ENCODE results near the gene CLEC2L.

Gene CLEC2L

DNA sequence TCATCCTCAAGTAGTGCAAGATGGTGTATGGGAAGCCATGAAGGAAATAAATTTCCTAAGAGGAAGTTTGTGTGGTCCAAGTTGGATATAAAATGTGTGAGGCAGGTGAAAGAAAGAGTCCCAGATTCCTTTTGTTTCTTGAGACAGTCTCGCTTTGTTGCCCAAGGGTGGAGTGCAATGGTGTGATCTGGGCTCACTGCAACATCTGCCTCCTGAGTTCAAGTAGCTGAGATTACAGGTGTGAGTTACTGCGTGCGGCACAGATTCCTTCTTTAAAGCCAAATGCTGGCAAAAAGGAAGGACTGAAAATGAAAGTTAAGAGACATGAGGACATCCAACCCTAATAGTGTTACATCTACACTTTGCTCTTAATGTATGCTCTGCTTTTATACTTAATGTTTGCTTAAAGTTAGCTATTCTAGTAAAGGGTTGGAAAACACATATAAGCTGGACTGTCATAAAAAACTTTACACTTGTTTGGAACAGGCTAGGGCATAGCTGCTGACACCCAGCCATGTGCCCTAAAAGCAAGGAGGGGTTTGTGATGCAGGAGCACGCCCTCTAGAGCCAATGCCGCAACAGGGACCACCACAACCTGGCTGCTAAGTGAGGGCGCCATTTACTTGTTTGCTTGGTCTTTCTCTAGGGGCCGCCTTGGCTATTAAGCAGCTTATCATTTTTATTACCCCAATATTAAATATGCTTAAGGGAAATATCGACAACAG, 34.5 kb downstream of the CLEC2L start:
- DNase-seq = no peak

DNA sequence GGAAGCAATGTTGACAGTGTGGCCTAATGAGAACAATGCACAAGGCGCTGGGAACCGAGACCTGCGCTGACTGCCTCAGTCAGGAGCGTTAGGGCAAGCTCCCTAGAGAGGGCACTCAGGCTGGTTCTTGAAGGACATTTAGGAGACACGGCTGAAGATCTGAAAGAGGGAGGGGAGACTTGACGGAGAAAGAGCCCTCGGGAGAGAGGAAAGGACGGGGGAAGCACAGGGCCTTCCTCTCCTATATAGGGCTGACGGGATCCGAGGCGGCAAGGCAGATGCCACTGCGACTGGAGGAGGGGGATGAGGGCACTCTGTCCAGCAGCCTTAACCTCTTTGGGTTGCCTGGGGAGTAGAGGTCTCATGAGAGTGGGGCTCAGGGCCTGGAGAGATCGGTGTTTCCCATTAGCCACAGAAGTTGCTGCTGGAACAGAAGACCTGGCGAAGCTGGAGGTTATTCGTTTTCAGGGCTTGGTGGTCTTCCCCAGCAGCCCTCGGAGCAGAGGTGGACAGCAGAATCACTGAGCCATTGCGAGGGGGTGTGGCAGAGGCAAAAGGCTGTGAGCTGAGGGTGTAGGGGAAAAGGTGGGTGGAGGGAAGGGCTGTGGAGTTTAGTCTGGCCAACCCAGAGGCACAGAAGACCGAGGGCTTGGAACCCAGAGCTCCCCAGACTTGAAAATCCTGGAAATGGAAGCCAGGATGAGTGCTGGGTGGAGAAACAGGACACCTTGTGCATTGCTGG, 36.0 kb downstream of the CLEC2L start:
- DNase-seq = no peak

DNA sequence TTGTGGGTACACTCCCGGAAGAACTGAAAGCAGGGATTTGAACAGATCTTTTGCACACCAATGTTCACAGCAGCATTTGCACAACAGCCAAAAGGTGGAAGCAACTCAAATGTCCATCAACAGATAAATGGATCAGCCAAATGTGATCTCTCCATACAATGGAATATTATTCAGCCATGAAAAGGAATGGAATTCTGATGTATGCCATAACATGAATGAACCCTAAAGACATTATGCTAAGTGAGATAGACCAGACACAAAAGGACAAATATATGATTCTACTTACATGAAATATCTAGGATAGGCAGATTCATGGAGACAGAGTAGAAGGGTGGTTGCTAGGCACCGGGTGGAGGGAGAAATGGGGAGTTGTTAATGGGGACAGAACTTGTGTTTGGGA, 36.7 kb downstream of the CLEC2L start:
- no peak for DNase-seq

- no peak for DNase-seq
Observed at GRCh38 chr7:139560678-139561077, 37.2 kb downstream of the CLEC2L start.

- no peak for DNase-seq
Observed at GRCh38 chr7:139562491-139562890, 39.0 kb downstream of the CLEC2L start.

DNA sequence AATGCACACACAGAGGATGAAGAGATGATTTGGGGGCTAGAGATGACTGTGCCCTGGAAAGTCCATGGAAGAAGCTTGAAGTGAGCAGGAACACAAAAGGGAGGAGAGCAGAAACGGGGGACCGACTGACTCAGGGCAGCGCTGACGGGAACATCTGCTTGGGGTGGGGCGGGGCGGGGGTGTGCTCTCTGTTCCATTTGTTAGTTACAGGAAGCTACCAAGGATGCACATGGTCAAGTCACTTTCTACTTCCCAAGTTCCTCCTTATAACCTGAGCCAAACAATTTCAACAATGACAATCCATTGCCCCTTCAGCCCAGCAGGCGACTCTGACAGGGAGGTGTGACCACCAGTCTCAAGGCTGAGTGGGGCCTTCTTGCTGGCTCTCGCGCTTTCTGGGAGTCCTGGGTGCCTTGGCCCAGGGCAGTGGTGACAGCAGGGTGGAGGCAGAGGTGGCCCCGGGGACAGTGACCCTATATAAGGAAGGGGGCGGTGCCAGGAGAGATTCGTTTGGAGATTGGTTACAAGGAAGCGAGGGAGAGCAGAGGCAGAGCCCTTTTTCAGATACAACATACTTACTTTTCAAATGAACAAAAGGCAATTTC, 39.6 kb downstream of the CLEC2L start:
- no peak for DNase-seq

- no peak for DNase-seq
Observed at GRCh38 chr7:139563856-139564255, 40.4 kb downstream of the CLEC2L start.

DNA sequence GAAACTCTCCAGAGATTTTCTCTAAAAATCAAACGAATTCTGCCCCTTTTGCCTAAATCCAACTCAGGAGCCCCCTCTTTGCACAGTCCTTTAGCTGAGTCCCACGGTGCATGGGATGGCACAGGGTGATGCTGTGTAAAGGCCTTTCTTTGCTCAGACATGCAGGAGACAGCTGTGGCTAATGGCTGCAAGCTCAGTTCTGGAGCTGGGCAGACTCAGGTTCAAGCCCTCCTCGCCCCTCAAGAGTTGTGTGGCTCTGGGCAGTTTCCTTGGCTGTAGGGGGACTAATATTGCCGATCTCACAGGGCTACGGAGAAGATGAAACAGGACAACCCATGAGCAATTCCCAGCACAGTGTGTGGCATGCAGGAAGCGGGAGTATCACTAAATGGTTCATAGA, 42.6 kb downstream of the CLEC2L start:
- no peak for DNase-seq

DNA sequence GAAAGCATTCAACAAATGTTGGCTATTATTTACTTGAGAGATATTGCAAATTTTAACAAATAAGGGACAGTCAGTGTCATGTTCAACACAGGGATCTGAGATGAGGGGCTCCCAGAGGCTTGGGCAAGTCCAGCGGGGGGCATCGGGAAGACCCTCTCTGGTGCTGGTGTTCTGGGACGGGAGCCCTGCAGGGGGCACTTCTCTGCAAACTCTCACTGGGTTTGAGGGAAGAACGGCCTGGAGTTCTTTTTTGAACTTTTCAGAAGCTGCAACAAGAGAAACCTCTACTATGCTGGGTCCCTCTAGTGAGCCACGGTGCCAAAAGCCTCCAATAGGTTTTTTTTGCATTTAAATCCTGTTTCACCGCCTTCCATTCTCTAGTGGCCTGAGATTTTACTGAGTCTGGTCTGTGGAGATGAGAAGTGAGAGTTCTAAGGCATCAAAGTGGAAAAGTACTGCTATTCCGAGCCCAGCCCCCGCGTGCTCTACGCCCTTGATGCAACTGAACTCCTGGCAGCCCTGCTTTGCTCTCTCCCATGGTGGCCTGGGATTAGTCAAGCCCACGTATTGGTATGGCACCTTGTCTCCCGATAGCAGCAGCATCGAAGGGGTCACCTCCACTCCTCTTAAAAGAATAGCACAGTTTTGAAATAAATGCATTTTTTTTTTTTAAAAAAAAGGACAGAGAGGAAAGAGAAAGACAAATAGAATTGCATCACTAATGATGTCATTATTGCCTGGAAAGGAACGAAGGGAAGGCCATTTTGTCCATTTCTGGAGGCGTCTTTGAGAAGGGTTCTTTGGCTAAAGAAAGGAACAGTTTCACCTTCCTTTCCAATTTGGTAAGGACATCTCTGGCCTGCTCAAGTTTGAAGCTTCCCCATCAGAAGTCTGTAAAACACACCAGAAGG, 43.5 kb downstream of the CLEC2L start:
- DNase-seq = no peak

DNA sequence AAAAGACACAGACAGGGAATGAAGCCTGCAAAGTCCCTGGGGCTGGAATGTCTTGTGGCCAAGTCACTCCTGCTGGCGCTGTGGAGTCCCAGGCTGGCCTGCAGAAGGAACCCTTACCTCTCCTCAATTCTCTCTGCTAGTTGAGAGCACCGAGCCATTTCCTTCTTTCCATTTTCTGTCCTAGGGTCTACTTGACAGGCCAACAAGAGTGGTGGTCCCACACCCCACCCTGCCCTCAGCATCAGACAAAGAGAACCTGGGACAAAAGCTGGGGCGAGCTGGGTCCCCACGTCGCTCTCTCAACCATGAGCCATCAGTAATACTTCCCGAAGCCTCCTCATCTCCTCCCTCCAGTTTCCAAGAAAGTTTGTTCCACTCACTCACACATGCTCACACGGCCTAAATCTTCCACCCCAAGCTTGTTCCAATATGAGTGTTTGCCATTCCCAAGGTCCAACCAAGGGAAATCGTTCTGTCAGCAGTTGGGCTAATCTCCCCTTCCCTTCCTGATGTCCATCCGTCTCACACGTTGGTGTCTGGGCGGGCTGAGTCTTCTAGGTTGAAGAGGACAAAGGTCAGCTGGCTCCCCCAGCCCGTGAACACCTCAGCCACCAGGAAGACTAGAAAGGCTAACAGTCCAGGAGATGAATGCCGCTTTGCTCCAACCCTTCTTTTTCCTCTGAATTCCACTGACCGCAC, 44.3 kb downstream of the CLEC2L start:
- no peak for DNase-seq

DNA sequence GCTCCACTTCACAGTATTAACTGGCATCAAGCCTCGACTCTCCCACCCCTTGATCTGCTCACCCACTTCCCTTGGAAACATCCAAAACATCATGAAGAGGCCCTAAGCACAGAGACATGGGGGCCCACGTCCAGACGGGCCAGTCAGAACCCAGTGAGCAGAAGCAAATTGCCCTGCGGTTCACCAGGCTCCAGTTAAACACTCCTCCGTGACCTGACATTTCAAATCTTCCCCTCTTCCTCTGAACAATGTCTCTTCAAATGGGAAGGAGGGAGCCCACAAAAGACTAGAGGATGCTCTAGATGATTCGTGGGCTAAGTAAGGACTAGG, 44.8 kb downstream of the CLEC2L start:
- DNase-seq = no peak

DNA sequence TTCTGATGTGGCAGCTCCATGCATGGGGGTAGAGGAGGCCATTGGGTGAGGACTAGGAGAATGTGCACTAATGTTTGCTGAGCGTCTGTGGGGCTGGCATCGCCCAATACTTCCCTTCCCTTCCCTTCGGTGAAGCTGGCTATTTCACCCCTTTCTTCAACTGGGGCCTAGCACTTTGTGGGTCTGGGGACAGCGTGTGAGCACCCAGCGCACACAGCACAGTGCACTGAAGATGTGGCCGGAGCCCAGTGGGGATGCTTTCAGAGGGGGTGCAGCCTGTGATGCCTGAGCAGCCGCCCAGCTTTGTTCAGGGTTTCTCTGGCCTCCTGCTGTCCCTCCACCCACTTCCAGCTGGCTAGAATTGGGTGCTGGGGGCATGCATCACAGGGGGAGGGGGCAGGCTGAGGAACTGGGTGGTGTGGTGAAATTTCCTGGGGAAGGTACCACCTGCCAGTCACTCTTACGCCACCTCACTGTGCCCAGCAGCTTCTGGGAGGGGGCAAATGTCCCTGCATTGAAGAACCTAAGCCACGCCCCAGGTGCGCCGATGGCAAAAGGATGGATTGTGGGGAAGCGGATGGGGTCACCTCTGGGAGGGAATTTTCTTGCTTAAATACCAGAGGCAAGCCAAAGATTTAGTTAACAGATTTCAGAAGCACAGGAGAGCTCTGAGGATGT, 45.5 kb downstream of the CLEC2L start:
- no peak for DNase-seq

DNA sequence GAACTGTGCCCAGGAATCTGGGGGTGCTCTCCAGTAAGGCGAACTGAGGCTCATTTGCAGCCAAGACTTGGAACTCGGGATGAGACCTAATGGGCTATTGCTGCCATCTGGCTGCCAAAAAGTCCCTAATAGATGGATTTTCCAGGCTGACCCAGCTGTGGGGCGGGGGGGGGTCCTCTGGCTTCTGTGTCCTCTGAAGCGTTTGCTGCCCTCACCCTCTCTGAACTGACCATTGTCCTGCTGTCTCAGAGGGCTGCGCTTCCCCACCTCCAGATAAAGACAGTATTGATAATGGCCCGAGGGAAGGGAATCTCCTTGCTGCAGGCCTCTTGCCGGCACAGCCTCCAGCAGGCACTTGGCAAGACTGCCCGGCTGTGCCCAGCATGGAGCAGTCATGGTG, 46.6 kb downstream of the CLEC2L start:
- no peak for DNase-seq

GRCh38 chr7:139570626-139571025, 47.1 kb downstream of the CLEC2L start:
- DNase-seq = no peak

DNA sequence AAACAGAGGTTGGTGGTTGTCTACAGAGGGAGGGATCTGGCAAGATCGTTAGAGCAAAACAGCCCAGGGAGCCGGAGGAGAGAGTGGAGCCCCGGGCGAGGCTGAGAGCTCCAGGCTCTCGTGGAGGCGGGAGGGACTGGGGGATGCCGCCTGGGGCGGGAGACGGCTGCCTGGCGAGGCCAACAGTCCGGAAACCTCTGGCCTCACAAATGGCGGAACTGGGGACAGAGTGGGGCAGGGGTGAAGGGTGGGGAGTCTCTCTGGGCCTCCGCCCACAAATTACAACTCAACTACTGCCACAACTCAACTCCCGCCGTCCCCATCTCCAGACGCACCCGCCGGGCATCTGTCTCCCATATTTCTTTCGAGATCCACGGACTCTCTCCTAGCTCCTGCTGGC, 47.7 kb downstream of the CLEC2L start:
- no peak for DNase-seq

DNA sequence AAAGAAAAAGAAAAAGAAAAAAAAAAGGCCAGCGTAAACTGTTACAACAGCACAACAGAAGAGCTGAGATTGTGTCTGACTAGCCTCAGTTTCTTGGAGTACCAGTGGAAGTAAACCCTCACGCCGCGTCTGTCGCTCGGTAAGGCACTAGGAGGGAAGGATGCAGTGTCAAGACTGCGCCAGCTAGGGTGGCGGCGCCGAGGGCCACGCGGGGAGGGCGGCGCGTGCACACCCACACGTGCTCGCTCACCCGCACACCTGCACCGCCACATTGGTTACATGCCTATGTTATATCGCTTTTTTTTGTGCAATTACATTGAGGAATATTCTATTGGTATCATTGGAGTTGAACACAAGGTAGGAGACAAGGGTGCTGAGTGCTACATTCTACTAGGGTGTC, 48.2 kb downstream of the CLEC2L start:
- no peak for DNase-seq

GRCh38 chr7:139572071-139572470, 48.6 kb downstream of the CLEC2L start:
- DNase-seq = no peak

GRCh38 chr7:139572704-139573385, 49.4 kb downstream of the CLEC2L start:
- no peak for DNase-seq

DNA sequence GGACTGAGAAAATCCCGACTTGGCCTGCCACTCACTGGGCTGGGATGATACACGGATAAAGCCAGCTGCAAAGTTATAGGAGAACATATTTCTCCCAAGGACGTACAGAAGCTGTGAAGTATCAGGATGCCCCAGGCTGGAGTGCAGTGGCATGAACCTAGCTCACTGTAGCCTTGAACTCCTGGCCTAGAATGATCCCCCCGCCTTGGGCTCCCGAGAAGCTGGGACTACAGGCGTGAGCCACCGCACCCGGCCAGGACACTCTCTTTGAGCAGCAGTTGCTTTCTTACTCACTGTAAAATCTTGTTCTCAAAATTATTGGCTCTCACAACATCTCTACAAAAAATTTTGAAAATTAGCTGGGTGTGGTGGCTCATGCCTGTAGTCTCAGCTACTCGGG, 50.4 kb downstream of the CLEC2L start:
- no peak for DNase-seq

GRCh38 chr7:139574618-139575337, 51.3 kb downstream of the CLEC2L start:
- DNase-seq = no peak

- DNase-seq = no peak
Observed at GRCh38 chr7:139575338-139575680, 51.8 kb downstream of the CLEC2L start.

All from NCI-H526 (cell line).